Neuronal stem cell (in vitro differentiated cells): ENCODE data around the gene FHIP1B. TPM values are rescaled to one million over a fixed set of nuclear protein-coding genes. Genes with fewer than 3 reads are reported as not detected.
"Not testable (repeated sequence)": the region's sequence is repeated elsewhere in the genome, so short reads cannot be mapped to it uniquely, and the experiment has no call there.

ENCODE experiments used
- DNase-seq: peaks from one replicate; pipeline ENCODE4 v3.0.0-alpha.2; 2013; ENCODE audit warnings: low spot score
- H2AFZ ChIP-seq: one replicate; pipeline ENCODE4 v1.6.1; 2013; ENCODE audit warnings: mild to moderate bottlenecking, low read length, inconsistent platforms
- H2AK5ac ChIP-seq: 2 replicates; pipeline ENCODE4 v1.6.1; 2013; ENCODE audit warnings: low read depth, mild to moderate bottlenecking, inconsistent platforms, low read length, moderate library complexity, mixed read lengths
- H2BK120ac ChIP-seq: 2 replicates; pipeline ENCODE4 v1.6.1; 2013; ENCODE audit warnings: low read depth, mild to moderate bottlenecking, inconsistent platforms, low read length, moderate library complexity, mixed read lengths
- H2BK12ac ChIP-seq: one replicate; pipeline ENCODE4 v1.6.1; 2013; ENCODE audit warnings: low read length, inconsistent platforms
- H2BK15ac ChIP-seq: 2 replicates; pipeline ENCODE4 v1.6.1; 2013; ENCODE audit warnings: mild to moderate bottlenecking, low read length, inconsistent platforms, mixed read lengths
- H2BK5ac ChIP-seq: one replicate; pipeline ENCODE4 v1.6.1; 2013; ENCODE audit warnings: inconsistent platforms, mild to moderate bottlenecking, low read length, moderate library complexity
- H3K14ac ChIP-seq: one replicate; pipeline ENCODE4 v1.6.1; 2013; ENCODE audit warnings: low read length, inconsistent platforms
- H3K18ac ChIP-seq: 2 replicates; pipeline ENCODE4 v1.6.1; 2013; ENCODE audit warnings: low read length, inconsistent platforms
- H3K23ac ChIP-seq: 2 replicates; pipeline ENCODE4 v1.6.1; 2013; ENCODE audit warnings: low read depth, mild to moderate bottlenecking, mixed read lengths, low read length, inconsistent platforms; ENCODE audit not compliant: poor library complexity
- H3K27ac ChIP-seq: replicated peaks from 3 replicates; pipeline ENCODE4 v1.5.1; 2013; ENCODE audit warnings: low read length, inconsistent platforms
- H3K27me3 ChIP-seq, 3 experiments: 2 replicates each; pipeline ENCODE4 v1.6.1; 2013; ENCODE audit warnings: low read length in 3 of 3, mild to moderate bottlenecking in 2 of 3, inconsistent platforms in 1 of 3, low read depth in 1 of 3, mixed read lengths in 1 of 3, moderate library complexity in 1 of 3; ENCODE audit not compliant: control insufficient read depth in 3 of 3, insufficient read depth in 3 of 3
- H3K36me3 ChIP-seq, 2 donors: replicated peaks in 1 of 2; 2 replicates each; pipeline ENCODE4 v1.6.1; 2013; ENCODE audit warnings: low read length in 2 of 2; ENCODE audit not compliant: control insufficient read depth in 2 of 2, insufficient read depth in 2 of 2
- H3K4ac ChIP-seq: 2 replicates; pipeline ENCODE4 v1.6.1; 2013; ENCODE audit warnings: inconsistent platforms, mild to moderate bottlenecking, low read length, moderate library complexity
- H3K4me1 ChIP-seq, 2 donors: 1 replicate in 1 of 2; 2 replicates in 1 of 2; pipeline ENCODE4 v1.6.1; 2013; ENCODE audit warnings: low read length in 2 of 2, low read depth in 1 of 2; ENCODE audit not compliant: control insufficient read depth in 2 of 2, insufficient read depth in 1 of 2
- H3K4me2 ChIP-seq: one replicate; pipeline ENCODE4 v1.6.1; 2013; ENCODE audit warnings: mild to moderate bottlenecking, low read length, inconsistent platforms; ENCODE audit not compliant: insufficient read depth, poor library complexity, severe bottlenecking
- H3K4me3 ChIP-seq, 2 donors: 2 replicates each; pipeline ENCODE4 v1.5.1; 2013; ENCODE audit warnings: low read length in 2 of 2, mild to moderate bottlenecking in 2 of 2, inconsistent platforms in 1 of 2, moderate library complexity in 1 of 2
- H3K79me1 ChIP-seq: one replicate; pipeline ENCODE4 v1.6.1; 2013; ENCODE audit warnings: low read depth, mild to moderate bottlenecking, inconsistent platforms, low read length, moderate library complexity
- H3K9ac ChIP-seq: one replicate; pipeline ENCODE4 v1.6.1; 2013; ENCODE audit warnings: mild to moderate bottlenecking, low read depth, low read length, inconsistent platforms; ENCODE audit not compliant: poor library complexity
- H3K9me3 ChIP-seq, 2 donors: replicated peaks in 1 of 2; 2 replicates each; pipeline versions ENCODE3 to v1.6.1; 2013; ENCODE audit warnings: low read length in 2 of 2, mild to moderate bottlenecking in 2 of 2, inconsistent platforms in 1 of 2, low read depth in 1 of 2, mixed read lengths in 1 of 2, moderate library complexity in 1 of 2; ENCODE audit not compliant: control insufficient read depth in 2 of 2, insufficient read depth in 1 of 2
- H4K8ac ChIP-seq: one replicate; pipeline ENCODE4 v1.6.1; 2013; ENCODE audit warnings: low read depth, mild to moderate bottlenecking, inconsistent platforms, low read length, moderate library complexity
- H4K91ac ChIP-seq: one replicate; pipeline ENCODE4 v1.6.1; 2013; ENCODE audit warnings: low read length, low read depth, mild to moderate bottlenecking, inconsistent platforms; ENCODE audit not compliant: poor library complexity
- WGBS, 2 donors: extraction: QIAGEN DNeasy Blood & Tissue Kit; methylation state at CpG; one replicate each; pipeline ENCODE4 v1.1.7; 2013; ENCODE audit warnings: missing lambda C conversion rate in 2 of 2, mixed read lengths in 1 of 2; ENCODE audit not compliant: insufficient read length in 2 of 2, insufficient replicate concordance in 1 of 2; ENCODE audit errors: extremely low coverage in 2 of 2; 5-methylcytosine and 5-hydroxymethylcytosine counted together
- polyA plus RNA-seq, 2 experiments: library from polyadenylated mRNA; stranded (reverse); fragments of 200-250 nt; gene quantifications; one replicate each; pipeline ENCODE4 v1.2.3, GENCODE V29; 2013

The FHIP1B gene
- 21.2 TPM for polyA plus RNA-seq (2013, experiment 1 of 2)
- 20.4 TPM for polyA plus RNA-seq (2013, experiment 2 of 2)

- H2BK120ac ChIP-seq, result no peak within 1 kb of the TSS
- peak within 1 kb of the TSS; percentile 57 for H3K14ac ChIP-seq
- H4K91ac ChIP-seq, result peak within 1 kb of the TSS; percentile 22
- peak within 1 kb of the TSS; percentile 8 for H2BK12ac ChIP-seq
- H2BK15ac ChIP-seq, result peak within 1 kb of the TSS; percentile 5
- peak within 1 kb of the TSS; percentile 98 for H2AFZ ChIP-seq
- H3K18ac ChIP-seq, result peak within 1 kb of the TSS; percentile 92
- peaks cover 0 to 11% (median 0%) of the 10 kb centered on the region in 3 experiments for H3K27me3 ChIP-seq
- peak within 1 kb of the TSS; percentile 77 for H3K23ac ChIP-seq
- no peak within 1 kb of the TSS for H3K4ac ChIP-seq
- no peaks in the 10 kb centered on the region for H3K9me3 ChIP-seq
- peak within 1 kb of the TSS; percentile 83 for H2BK5ac ChIP-seq
- peak within 1 kb of the TSS; percentile 87 for H3K9ac ChIP-seq
- no peaks in the 10 kb centered on the region for H3K36me3 ChIP-seq
- peak within 1 kb of the TSS; percentile 85 for H3K27ac ChIP-seq
- peaks cover 8 to 11% of the 10 kb centered on the region in 2 donors for H3K4me1 ChIP-seq
- H2AK5ac ChIP-seq, result peak within 1 kb of the TSS; percentile 5
- peak within 1 kb of the TSS; percentile 85 to 91 for H3K4me3 ChIP-seq
- WGBS, 2 donors, result no CpG with 5 or more reads among the region's 62 CpGs
- DNase-seq, result peak; percentile 99
- H3K4me2 ChIP-seq, result peak within 1 kb of the TSS; percentile 72
- no peak within 1 kb of the TSS for H4K8ac ChIP-seq
- peaks cover 5% of the 10 kb centered on the region for H3K79me1 ChIP-seq
These were observed at the start of gene FHIP1B for GRCh38 chr11:6234387-6235107. FHIP1B (minus strand) TSS chr11:6234636; CDS start chr11:6224516, 10,120 bp downstream.

- no peak for DNase-seq
- no peak overlapping the region for H3K27ac ChIP-seq
These were observed 49.1 kb upstream of the FHIP1B start for GRCh38 chr11:6283453-6284023.

GRCh38 chr11:6280809-6281208 lies 46.4 kb upstream of the FHIP1B start:
- H2BK15ac ChIP-seq, H3K14ac ChIP-seq, H3K23ac ChIP-seq, H3K27ac ChIP-seq, H2BK120ac ChIP-seq, H3K4ac ChIP-seq, H3K9ac ChIP-seq, DNase-seq, H2BK5ac ChIP-seq, H4K8ac ChIP-seq, H3K79me1 ChIP-seq, H2BK12ac ChIP-seq, H3K4me3 ChIP-seq, H2AK5ac ChIP-seq, H3K4me2 ChIP-seq, H3K18ac ChIP-seq, H3K36me3 ChIP-seq, H4K91ac ChIP-seq, H2AFZ ChIP-seq, H3K4me1 ChIP-seq, H3K9me3 ChIP-seq: not testable (repeated sequence)
- H3K27me3 ChIP-seq, result peaks cover 0 to 19% (median 0%) of the 10 kb centered on the region in 3 experiments
- no CpG with 5 or more reads among the region's 7 CpGs for WGBS, 2 donors

More at GRCh38 chr11:6283453-6284023, 49.1 kb upstream of the FHIP1B start:
- no peaks in the 10 kb centered on the region for H3K9me3 ChIP-seq
- peaks cover 0 to 3% of the 10 kb centered on the region in 2 donors for H3K4me1 ChIP-seq
- peaks cover 0 to 23% (median 0%) of the 10 kb centered on the region in 3 experiments for H3K27me3 ChIP-seq
- no peak overlapping the region for H2AFZ ChIP-seq
- H4K91ac ChIP-seq, result no peak overlapping the region
- H3K4me3 ChIP-seq, result no peak overlapping the region
- H3K23ac ChIP-seq, result no peak overlapping the region
- no peak overlapping the region for H3K4ac ChIP-seq
- H2BK12ac ChIP-seq, result no peak overlapping the region
- H3K36me3 ChIP-seq, result no peaks in the 10 kb centered on the region
- no peaks in the 10 kb centered on the region for H3K79me1 ChIP-seq
- H2BK15ac ChIP-seq, result no peak overlapping the region
- H3K18ac ChIP-seq, result no peak overlapping the region
- no peak overlapping the region for H2BK120ac ChIP-seq
- H3K14ac ChIP-seq, result no peak overlapping the region
- H3K9ac ChIP-seq, result no peak overlapping the region
- H2AK5ac ChIP-seq, result no peak overlapping the region
- WGBS, 2 donors, result no CpG with 5 or more reads among the region's 4 CpGs
- no peak overlapping the region for H3K4me2 ChIP-seq
- H4K8ac ChIP-seq, result no peak overlapping the region
- no peak overlapping the region for H2BK5ac ChIP-seq

GRCh38 chr11:6273188-6273587 lies 38.8 kb upstream of the FHIP1B start:
- DNase-seq, result no peak
- no peak overlapping the region for H2BK12ac ChIP-seq
- H2BK15ac ChIP-seq, result no peak overlapping the region
- WGBS, 2 donors, result no CpG with 5 or more reads among the region's 4 CpGs
- H2AFZ ChIP-seq, result no peak overlapping the region
- no peak overlapping the region for H4K8ac ChIP-seq
- no peak overlapping the region for H4K91ac ChIP-seq
- no peak overlapping the region for H3K23ac ChIP-seq
- H3K18ac ChIP-seq, result no peak overlapping the region
- no peaks in the 10 kb centered on the region for H3K79me1 ChIP-seq
- no peak overlapping the region for H2BK120ac ChIP-seq
- H3K9me3 ChIP-seq, result peaks cover 0 to 4% of the 10 kb centered on the region in 2 donors
- no peak overlapping the region for H3K14ac ChIP-seq
- no peak overlapping the region for H3K4me3 ChIP-seq
- H3K4ac ChIP-seq, result no peak overlapping the region
- H3K27ac ChIP-seq, result no peak overlapping the region
- no peaks in the 10 kb centered on the region for H3K4me1 ChIP-seq
- H3K27me3 ChIP-seq, result peaks cover 0 to 10% (median 0%) of the 10 kb centered on the region in 3 experiments
- H2AK5ac ChIP-seq, result no peak overlapping the region
- H3K9ac ChIP-seq, result peak overlapping the region; percentile 10
- H3K4me2 ChIP-seq, result no peak overlapping the region
- peaks cover 0 to 7% of the 10 kb centered on the region in 2 donors for H3K36me3 ChIP-seq
- no peak overlapping the region for H2BK5ac ChIP-seq
